Erythroblast (primary cell): ENCODE results near the gene KCNIP4.

ENCODE experiments used
- DNase-seq, 2 experiments: peaks; one replicate each; lab custom pipeline; 2025; lab: John Stamatoyannopoulos, UW
- GATA1 ChIP-seq: IDR thresholded peaks from 2 replicates; pipeline ENCODE4 v1.6.1; 2011; ENCODE audit warnings: low read depth, mild to moderate bottlenecking, control low read depth, low read length, moderate library complexity
- POLR2A ChIP-seq: IDR thresholded peaks from 2 replicates; pipeline ENCODE4 v1.6.1; 2011; ENCODE audit warnings: mild to moderate bottlenecking, low read length

KCNIP4 gene

GRCh38 chr4:21012851-21013331 lies 935.7 kb downstream of the KCNIP4 start:
- no peak for TF ChIP-seq GATA1
- no peak for TF ChIP-seq POLR2A
- no peak for DNase-seq

GRCh38 chr4:21011106-21011505 lies 937.5 kb downstream of the KCNIP4 start:
- TF ChIP-seq GATA1 (no peak), POLR2A (no peak)

GRCh38 chr4:21009956-21010355 lies 938.6 kb downstream of the KCNIP4 start:
- TF ChIP-seq GATA1 (no peak), POLR2A (no peak)
- no peak for DNase-seq

More at GRCh38 chr4:21011106-21011505, 937.5 kb downstream of the KCNIP4 start:
- no peak for DNase-seq

- TF ChIP-seq POLR2A (no peak), GATA1 (no peak)
- no peak for DNase-seq
Measured at GRCh38 chr4:21005647-21006046, 942.9 kb downstream of the KCNIP4 start.

- no peak for TF ChIP-seq GATA1
- TF ChIP-seq POLR2A, result no peak
- DNase-seq, result no peak
Measured at GRCh38 chr4:21002976-21003375, 945.6 kb downstream of the KCNIP4 start.

- TF ChIP-seq GATA1 (no peak), POLR2A (no peak)
- DNase-seq, result no peak
Measured at GRCh38 chr4:21002286-21002685, 946.3 kb downstream of the KCNIP4 start.

- no peak for TF ChIP-seq GATA1
- no peak for TF ChIP-seq POLR2A
- no peak for DNase-seq
Measured at GRCh38 chr4:21001490-21001889, 947.1 kb downstream of the KCNIP4 start.

GRCh38 chr4:20997886-20998285 lies 950.7 kb downstream of the KCNIP4 start:
- no peak for DNase-seq
- TF ChIP-seq GATA1 (no peak), POLR2A (no peak)

GRCh38 chr4:20995610-20996009 lies 953.0 kb downstream of the KCNIP4 start:
- DNase-seq, result no peak
- no peak for TF ChIP-seq POLR2A
- no peak for TF ChIP-seq GATA1

GRCh38 chr4:20995015-20995414 lies 953.6 kb downstream of the KCNIP4 start:
- TF ChIP-seq GATA1, result no peak
- TF ChIP-seq POLR2A, result no peak
- no peak for DNase-seq

GRCh38 chr4:20992002-20992401 lies 956.6 kb downstream of the KCNIP4 start:
- TF ChIP-seq GATA1 (no peak), POLR2A (no peak)
- DNase-seq, result no peak

GRCh38 chr4:20987191-20987590 lies 961.4 kb downstream of the KCNIP4 start:
- no peak for DNase-seq
- TF ChIP-seq GATA1 (no peak), POLR2A (no peak)

- no peak for TF ChIP-seq POLR2A
- TF ChIP-seq GATA1, result no peak
- DNase-seq, result no peak
Measured at GRCh38 chr4:20984576-20984836, 964.1 kb downstream of the KCNIP4 start.

- TF ChIP-seq POLR2A (no peak), GATA1 (no peak)
Measured at GRCh38 chr4:20983763-20984575, 964.6 kb downstream of the KCNIP4 start.

GRCh38 chr4:20982544-20982943 lies 966.0 kb downstream of the KCNIP4 start:
- TF ChIP-seq GATA1 (no peak), POLR2A (no peak)
- no peak for DNase-seq

More at GRCh38 chr4:20983763-20984575, 964.6 kb downstream of the KCNIP4 start:
- DNase-seq, result no peak
